Pancreas (tissue), 10 donors: ENCODE results near the gene FNDC3B. TPM values are rescaled to one million over a fixed set of nuclear protein-coding genes. Genes with fewer than 3 reads are reported as not detected.

ENCODE experiments used
- ATAC-seq, 4 donors: fragments of 200-7000 bp; cut with Tn5 transposase; one replicate each; pipeline versions ENCODE4 v1.8.0 to v1.9.1; 2020; ENCODE audit warnings: mild to moderate bottlenecking in 4 of 4, moderate library complexity in 4 of 4
- DNase-seq, 6 donors: peaks; one replicate each; pipeline ENCODE4 v3.0.0-alpha.2; 2020
- FAIRE-seq: peaks from 2 replicates; lab custom pipeline; 2012; peaks lifted over from hg19 to GRCh38; lab: Jason Lieb, UNC
- H3K27ac ChIP-seq, 4 donors: fragments of 200-600 bp; sonication (generic); 1 replicate in 3 of 4; 2 replicates in 1 of 4; pipeline versions ENCODE4 v1.5.0 to v1.8.0; 2020
- H3K27me3 ChIP-seq, 4 donors: fragments of 200-600 bp; one replicate each; pipeline ENCODE4 v1.8.0; 2021
- H3K36me3 ChIP-seq, 3 donors: fragments of 200-600 bp; sonication (generic) in 1 of 3; one replicate each; pipeline versions ENCODE4 v1.5.0 to v1.8.0; 2020 to 2021
- H3K4me1 ChIP-seq, 3 donors: fragments of 200-600 bp; one replicate each; pipeline ENCODE4 v1.8.0; 2021
- H3K4me3 ChIP-seq, 4 donors: fragments of 200-600 bp; sonication (generic) in 2 of 4; one replicate each; pipeline versions ENCODE4 v1.5.0 to v1.8.0; 2020 to 2021
- H3K9me3 ChIP-seq, 4 donors: fragments of 200-600 bp; one replicate each; pipeline ENCODE4 v1.8.0; 2021
- WGBS, 2 donors: extraction: QIAGEN DNeasy Blood & Tissue Kit; methylation state at CpG; one replicate each; pipeline ENCODE4 v1.1.7; 2013; 5-methylcytosine and 5-hydroxymethylcytosine counted together
- intact Hi-C, 3 donors: fragments of 100-400 bp; cut with DNase I; formaldehyde crosslinking; loops; one replicate each; pipeline versions ENCODE4 v1.11.1 to v1.14.2; 2022
- polyA plus RNA-seq, 2 donors: library from polyadenylated mRNA; stranded (reverse); fragments of 200-250 nt; gene quantifications; one replicate each; pipeline ENCODE4 v1.2.3, GENCODE V29; 2013
- total RNA-seq, 6 donors: library from RNA; stranded (reverse); fragmentation: NEBNext Ultra II Directional in 4 of 6; extraction: Animal tissue kit (Norgen Biotek cat#: 25700) in 4 of 6; gene quantifications; one replicate each; pipeline versions ENCODE4 v1.2.1 to v1.2.4, GENCODE V29; 2021 to 2023
- TF ChIP-seq, protein P1 (sequence below), 4 donors: fragments of 200-600 bp; sonication (generic) in 3 of 4; IDR thresholded peaks; one replicate each; pipeline versions ENCODE4 v1.5.0 to v1.8.0; 2021; ENCODE audit warnings: antibody characterized with exemption in 4 of 4
- donor health status: healthy with polysubstance abuse.
- donor health status: DM: no; HTN: no; CAD: no; lungs with moderate emphysema.
- donor health status: DM: no; HTN: no; CAD: no.
- donor health status: control.
- donor health status: control.
- donor health status: Bipolar disorder and iron deficiency.
- donor health status: DM: yes; HTN: yes; CAD: no.
- donor health status: DM: no; HTN: no; CAD: no.
- donor health status: DM: no; HTN: no; CAD: no.
- donor health status: DM: yes; HTN: yes; CAD: no.

FNDC3B gene
- total and polyA plus RNA-seq, 8 donors: 9.3 to 126 (median 73.2) TPM

DNA sequence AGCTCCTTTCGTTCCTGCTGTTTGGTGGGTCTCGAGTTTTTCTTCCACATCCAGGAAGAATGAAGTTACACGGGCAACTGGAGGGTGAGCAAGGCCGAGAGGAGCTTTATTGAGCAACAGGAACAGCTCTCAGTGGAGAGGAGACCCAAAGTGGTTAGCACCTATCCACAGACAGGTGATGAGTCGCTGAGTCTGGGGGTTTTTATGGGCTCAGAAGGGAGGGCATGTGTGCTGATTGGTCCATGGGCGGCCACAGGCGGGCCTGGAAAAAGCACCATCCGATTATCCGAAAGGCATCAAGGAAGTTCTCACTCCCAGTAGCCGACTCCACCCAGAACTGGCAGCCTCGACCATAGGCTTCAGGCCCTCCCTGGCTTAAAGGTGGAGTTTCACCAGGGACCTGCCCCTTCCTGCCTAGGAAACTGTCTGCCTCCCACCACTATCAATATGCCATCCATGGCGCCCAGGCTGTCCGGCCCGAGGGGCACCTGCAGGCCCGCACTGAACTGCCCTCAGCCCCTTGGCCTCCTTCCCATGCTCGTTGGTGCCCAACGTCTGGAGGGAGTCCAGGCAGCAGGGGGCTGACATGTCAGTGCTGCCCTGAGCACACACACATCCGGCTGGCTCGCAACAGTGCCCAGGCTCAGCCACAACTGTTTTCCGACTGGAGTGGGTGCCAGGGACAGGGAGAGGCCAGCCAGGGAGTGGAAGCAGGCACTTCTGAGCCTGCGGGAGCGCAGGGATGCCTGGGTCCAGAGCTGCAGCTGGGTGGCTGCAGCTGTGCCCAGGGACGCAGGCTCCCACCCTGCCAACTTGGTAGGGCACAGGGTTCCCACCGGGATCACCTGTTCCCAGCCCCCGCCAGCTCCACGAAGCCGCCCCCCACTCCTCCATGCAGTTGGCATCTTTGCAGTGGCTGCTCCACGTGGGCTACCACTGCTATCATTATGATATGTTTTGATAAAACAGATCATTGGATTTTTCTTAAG is 170.2 kb downstream of the FNDC3B start:
- Histone ChIP-seq H3K4me1 (peaks cover 0 to 24% (median 20%) of the 10 kb centered on the region in 3 donors), H3K9me3 (no peaks in the 10 kb centered on the region), H3K36me3 (no peaks in the 10 kb centered on the region), H3K27me3 (no peaks in the 10 kb centered on the region), H3K4me3 (no peak overlapping the region), H3K27ac (peak overlapping the region in 3 of 4 donors; percentile 10 to 60 (median 40))
- FAIRE-seq (no peak), ATAC-seq (peak; percentile 74 to 80 (median 76)), DNase-seq (peak; percentile 47 to 80 (median 56))
- TF ChIP-seq, protein P1, sequence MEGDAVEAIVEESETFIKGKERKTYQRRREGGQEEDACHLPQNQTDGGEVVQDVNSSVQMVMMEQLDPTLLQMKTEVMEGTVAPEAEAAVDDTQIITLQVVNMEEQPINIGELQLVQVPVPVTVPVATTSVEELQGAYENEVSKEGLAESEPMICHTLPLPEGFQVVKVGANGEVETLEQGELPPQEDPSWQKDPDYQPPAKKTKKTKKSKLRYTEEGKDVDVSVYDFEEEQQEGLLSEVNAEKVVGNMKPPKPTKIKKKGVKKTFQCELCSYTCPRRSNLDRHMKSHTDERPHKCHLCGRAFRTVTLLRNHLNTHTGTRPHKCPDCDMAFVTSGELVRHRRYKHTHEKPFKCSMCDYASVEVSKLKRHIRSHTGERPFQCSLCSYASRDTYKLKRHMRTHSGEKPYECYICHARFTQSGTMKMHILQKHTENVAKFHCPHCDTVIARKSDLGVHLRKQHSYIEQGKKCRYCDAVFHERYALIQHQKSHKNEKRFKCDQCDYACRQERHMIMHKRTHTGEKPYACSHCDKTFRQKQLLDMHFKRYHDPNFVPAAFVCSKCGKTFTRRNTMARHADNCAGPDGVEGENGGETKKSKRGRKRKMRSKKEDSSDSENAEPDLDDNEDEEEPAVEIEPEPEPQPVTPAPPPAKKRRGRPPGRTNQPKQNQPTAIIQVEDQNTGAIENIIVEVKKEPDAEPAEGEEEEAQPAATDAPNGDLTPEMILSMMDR (IDR thresholded peaks at IDR 0.05): no peak
- WGBS, 2 donors: 49 to 51% methylated on average over 28 of the region's 28 CpGs
- intact Hi-C loops: no loop called here

DNA sequence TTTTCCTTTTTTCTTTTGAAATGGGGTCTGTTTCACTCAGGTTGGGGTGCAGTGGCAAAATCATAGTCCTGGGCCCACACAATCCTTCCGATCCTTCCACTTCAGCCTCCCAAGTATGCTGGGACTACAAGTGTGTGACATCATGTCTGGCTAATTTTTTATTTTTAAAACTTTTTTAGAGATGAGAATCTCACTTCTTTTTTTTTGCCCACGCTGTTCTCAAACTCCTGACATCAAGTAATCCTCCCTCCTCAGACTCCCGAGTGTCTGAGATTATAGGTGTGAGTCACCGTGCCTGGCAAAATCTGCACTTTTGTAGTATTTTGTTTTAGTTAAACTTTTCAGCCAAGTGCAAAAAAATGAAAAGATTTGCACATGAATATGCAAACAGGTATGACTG is 171.0 kb downstream of the FNDC3B start:
- DNase-seq (no peak), ATAC-seq (no peak), FAIRE-seq (no peak)
- Histone ChIP-seq H3K27ac (peak overlapping the region in 2 of 4 donors; percentile 40 to 60), H3K9me3 (no peaks in the 10 kb centered on the region), H3K4me3 (no peak overlapping the region), H3K4me1 (peaks cover 0 to 26% (median 16%) of the 10 kb centered on the region in 3 donors), H3K36me3 (no peaks in the 10 kb centered on the region), H3K27me3 (no peaks in the 10 kb centered on the region)
- WGBS, 2 donors: 67 to 76% methylated on average over 4 of the region's 4 CpGs
- intact Hi-C loops: no loop called here
- TF ChIP-seq, protein P1 (IDR thresholded peaks at IDR 0.05): no peak

DNA sequence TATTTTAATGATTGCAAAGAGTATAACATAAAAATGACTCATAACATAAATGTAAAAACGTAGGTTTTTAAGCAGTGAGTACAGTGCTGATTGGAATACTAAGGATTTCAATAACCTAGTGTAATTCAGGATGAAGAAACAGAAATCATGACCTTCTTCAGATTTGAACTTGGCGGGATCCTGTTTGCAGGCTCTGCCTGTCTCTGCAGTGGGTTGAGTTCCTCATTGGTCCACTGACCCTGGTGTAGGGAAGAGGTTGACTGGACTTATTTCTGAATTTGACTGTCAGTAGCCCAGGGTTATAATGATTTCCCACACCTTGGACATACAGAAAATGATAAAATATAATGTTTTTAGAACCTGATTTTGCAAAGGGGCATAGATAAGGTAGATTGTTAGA is 171.7 kb downstream of the FNDC3B start:
- ATAC-seq: no peak
- Histone ChIP-seq H3K9me3 (no peaks in the 10 kb centered on the region), H3K27ac (no peak overlapping the region), H3K36me3 (no peaks in the 10 kb centered on the region), H3K4me3 (no peak overlapping the region), H3K27me3 (no peaks in the 10 kb centered on the region), H3K4me1 (peaks cover 0 to 26% (median 16%) of the 10 kb centered on the region in 3 donors)
- 87 to 94% methylated on average over 2 of the region's 2 CpGs for WGBS, 2 donors
- intact Hi-C loops: no loop called here
- no peak for FAIRE-seq
- DNase-seq: no peak
- TF ChIP-seq, protein P1 (IDR thresholded peaks at IDR 0.05): no peak

DNA sequence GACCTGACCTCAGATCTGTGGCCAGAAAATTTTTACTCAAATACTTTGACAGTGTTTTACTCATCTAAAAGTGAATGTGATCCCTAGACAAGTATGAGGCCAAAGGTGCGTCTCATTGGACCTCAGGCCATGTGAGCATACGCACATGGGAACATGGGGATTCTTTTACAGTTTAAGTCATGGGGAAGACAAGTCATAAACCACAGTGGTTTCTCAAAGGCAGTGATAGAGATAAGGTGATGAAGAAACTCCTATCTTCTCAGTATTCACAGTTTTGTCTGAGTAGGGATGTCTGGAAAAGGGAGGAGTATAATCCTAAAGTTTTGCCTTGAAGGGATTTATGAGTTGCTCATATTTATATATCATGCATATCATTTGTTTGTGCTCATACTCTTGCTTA is 173.8 kb downstream of the FNDC3B start:
- no peak for ATAC-seq
- H3K27me3 ChIP-seq: no peaks in the 10 kb centered on the region
- no peak for FAIRE-seq
- no peaks in the 10 kb centered on the region for H3K36me3 ChIP-seq
- TF ChIP-seq, protein P1 (IDR thresholded peaks at IDR 0.05): no peak
- no peak overlapping the region for H3K4me3 ChIP-seq
- intact Hi-C loops: no loop called here
- H3K9me3 ChIP-seq: no peaks in the 10 kb centered on the region
- peaks cover 0 to 40% (median 24%) of the 10 kb centered on the region in 3 donors for H3K4me1 ChIP-seq
- no peak overlapping the region for H3K27ac ChIP-seq
- WGBS, 2 donors: 82 to 94% methylated on average over 2 of the region's 2 CpGs
- no peak for DNase-seq
